Activated CD4-positive, alpha-beta T cell treated with anti-CD3 and anti-CD28 coated beads for 1 hour (primary cell): ENCODE data around the gene ESYT3.
"Not testable (repeated sequence)": the region's sequence is repeated elsewhere in the genome, so short reads cannot be mapped to it uniquely, and the experiment has no call there.

ENCODE experiments used
- DNase-seq: peaks from one replicate; pipeline ENCODE4 v3.0.0-alpha.2; 2020

Gene ESYT3

GRCh38 chr3:138495638-138496037 is 61.2 kb downstream of the ESYT3 start:
- not testable (repeated sequence) for DNase-seq

DNA sequence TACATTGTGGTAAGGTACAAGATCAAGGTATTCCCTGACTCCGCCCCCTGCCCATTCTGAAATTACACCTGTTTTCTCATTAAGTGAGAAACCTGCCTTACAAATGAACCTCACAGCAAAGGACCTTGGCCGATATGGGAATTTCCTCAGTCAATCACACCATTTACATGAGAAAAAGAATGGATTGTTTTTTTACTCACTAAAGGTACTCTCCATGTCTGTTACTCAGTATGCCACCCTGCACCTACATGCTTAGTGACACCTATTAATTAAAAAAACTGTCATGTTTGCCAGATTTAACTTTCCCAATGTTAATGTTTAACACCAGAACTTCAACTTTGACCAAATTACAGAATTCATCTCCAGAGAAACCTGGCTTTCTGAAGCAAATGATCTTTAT is 62.0 kb downstream of the ESYT3 start:
- no peak for DNase-seq

DNA sequence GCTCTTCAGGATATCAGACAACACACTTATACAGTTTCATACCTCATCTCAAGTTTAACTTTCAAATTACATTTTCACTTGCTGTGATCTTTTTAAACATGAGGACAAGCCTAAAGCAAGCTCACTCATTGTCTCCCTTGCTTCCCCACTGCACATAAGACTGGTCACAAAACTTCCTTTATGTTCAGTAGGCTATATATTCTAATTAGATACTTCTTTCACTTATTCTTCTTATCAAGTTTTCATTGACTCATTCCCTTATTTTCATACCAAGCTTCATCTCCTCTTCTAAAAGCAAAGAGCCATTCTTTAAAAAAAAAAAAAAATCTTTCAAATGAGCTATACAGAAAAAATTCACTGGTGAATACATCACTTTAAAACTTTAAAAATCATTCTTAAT is 62.6 kb downstream of the ESYT3 start:
- DNase-seq, result no peak

- no peak for DNase-seq
Observed at GRCh38 chr3:138497851-138498250, 63.4 kb downstream of the ESYT3 start.

DNA sequence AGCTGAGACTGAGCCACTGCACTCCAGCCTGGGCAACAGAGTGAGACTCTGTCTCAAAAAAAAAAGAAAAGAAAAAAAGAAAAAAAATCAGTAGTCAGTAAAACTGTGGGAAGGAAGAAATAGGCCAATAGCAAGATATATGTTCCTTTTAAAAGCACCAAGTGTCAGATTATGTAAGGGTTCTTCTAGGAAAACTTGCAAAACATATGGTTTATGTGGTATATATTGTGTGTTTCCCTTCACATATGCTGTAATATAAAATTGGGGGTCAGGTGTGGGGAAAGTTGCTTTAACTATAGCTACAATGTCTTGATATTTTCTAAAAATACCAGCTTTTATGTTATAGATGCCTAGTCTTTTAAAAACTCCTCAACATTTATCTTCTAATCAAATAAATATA is 64.6 kb downstream of the ESYT3 start:
- no peak for DNase-seq

DNA sequence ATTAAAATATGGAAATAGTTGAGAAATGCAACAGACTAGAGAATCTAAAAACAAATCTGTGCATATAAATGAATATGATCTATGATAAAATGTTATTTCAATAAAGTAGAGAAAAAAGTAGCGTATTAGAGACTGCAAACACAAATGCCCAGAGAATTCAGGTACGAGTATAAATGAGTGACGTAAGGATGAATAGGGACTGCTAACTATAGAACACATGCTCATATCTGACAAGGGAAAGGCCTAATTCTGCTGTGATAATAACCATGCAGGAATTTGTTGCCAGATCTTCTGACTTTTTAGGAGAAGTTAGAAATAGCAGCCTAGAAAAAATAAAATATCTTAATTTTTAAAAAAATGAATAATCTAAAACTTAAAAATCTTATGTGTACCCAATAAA is 73.1 kb downstream of the ESYT3 start:
- no peak for DNase-seq

- DNase-seq, result no peak
Observed at GRCh38 chr3:138509586-138509985, 75.2 kb downstream of the ESYT3 start.

GRCh38 chr3:138511945-138512344 is 77.5 kb downstream of the ESYT3 start:
- no peak for DNase-seq

DNA sequence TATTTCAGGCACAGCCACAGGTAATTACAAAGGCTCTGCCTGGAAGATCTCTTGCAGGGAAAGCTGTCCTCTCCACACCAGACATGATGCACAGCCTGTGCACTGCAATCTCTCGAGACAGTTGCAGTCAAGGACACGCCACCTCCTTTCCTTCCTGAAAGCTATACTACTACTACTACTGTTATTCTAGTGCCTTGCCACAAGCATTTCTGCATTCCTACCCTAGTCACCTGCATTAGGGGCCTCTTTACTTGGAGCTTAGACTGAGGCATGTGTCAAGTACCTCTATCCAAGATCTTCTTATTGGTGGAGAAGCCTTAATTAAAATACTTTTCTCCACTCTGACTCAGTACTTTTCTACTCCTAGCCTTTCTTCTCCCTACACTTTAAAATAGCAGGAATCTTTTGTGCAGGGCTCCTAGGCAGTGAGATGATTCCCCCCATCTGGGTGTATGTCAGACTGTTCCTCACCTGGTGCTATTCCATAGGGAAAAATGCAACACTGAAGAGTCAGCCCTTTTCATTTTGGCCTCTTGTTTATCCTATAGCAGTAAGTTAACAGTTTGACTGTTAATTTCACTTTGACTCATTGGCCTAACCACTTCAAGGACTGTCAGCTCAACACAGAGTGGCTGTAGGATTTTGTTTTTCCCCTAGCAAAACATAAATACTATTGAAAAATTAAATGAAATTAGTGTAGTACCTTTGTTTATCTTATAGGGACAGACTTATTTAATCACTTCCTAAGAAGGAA is 78.9 kb downstream of the ESYT3 start:
- DNase-seq, result no peak

DNA sequence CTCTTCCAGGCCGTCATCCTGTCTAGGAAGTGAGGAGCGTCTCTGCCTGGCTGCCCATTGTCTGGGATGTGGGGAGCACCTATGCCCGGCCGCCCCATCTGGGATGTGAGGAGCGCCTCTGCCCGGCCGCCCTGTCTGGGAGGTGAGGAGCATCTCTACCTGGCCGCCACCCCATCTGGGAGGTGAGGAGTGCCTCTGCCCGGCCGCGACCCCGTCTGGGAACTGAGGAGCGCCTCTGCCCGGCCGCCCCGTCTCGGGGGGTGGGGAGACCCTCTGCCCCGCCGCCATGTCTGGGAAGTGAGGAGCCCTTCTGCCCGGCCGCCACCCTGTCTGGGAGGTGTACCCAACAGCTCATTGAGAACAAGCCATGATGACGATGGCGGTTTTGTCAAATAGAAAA is 87.0 kb downstream of the ESYT3 start:
- not testable (repeated sequence) for DNase-seq
